Nephron (organoid): ENCODE results near the gene GSG1L.

ENCODE experiments used
- H3K27ac Mint-ChIP-seq, 3 experiments: 2 replicates each; pipeline ENCODE4 v1.8.0; 2020; ENCODE audit warnings: mixed read lengths in 3 of 3, mild to moderate bottlenecking in 2 of 3, moderate library complexity in 1 of 3
- H3K27me3 Mint-ChIP-seq: 2 replicates; pipeline ENCODE4 v1.8.0; 2021; ENCODE audit warnings: low read depth, mild to moderate bottlenecking, moderate library complexity, mixed read lengths
- H3K36me3 Mint-ChIP-seq: 2 replicates; pipeline ENCODE4 v1.8.0; 2020; ENCODE audit warnings: low read depth, mixed read lengths
- H3K4me1 Mint-ChIP-seq: 2 replicates; pipeline ENCODE4 v1.8.0; 2020; ENCODE audit warnings: mixed read lengths
- H3K4me3 Mint-ChIP-seq, 3 experiments: 2 replicates each; pipeline ENCODE4 v1.8.0; 2020; ENCODE audit warnings: mild to moderate bottlenecking in 3 of 3, mixed read lengths in 3 of 3, moderate library complexity in 2 of 3
- H3K9me3 Mint-ChIP-seq: 2 replicates; pipeline ENCODE4 v1.8.0; 2020; ENCODE audit warnings: mixed read lengths
- CTCF ChIP-seq, 3 experiments: fragments of 200-600 bp; sonication (generic); IDR thresholded peaks; one replicate each; pipeline ENCODE4 v1.5.0; 2021; ENCODE audit warnings: antibody characterized with exemption in 3 of 3; ENCODE audit not compliant: unreplicated experiment in 3 of 3

The GSG1L gene

GRCh38 chr16:28009586-28010373 lies 53.7 kb downstream of the GSG1L start:
- Mint-ChIP-seq H3K4me3 (no peak overlapping the region), H3K4me1 (peaks cover 33% of the 10 kb centered on the region), H3K9me3 (no peaks in the 10 kb centered on the region), H3K27ac (peak overlapping the region; percentile 14 to 92 (median 27)), H3K27me3 (peaks cover 8% of the 10 kb centered on the region), H3K36me3 (no peaks in the 10 kb centered on the region)
- no peak for TF ChIP-seq CTCF (IDR thresholded peaks at IDR 0.05; ENCODE audit: unreplicated experiment in 3 of 3)

- Mint-ChIP-seq H3K4me3 (no peak overlapping the region), H3K36me3 (no peaks in the 10 kb centered on the region), H3K27me3 (no peaks in the 10 kb centered on the region), H3K9me3 (no peaks in the 10 kb centered on the region), H3K27ac (peak overlapping the region in 1 of 3 experiments; percentile 45), H3K4me1 (peaks cover 21% of the 10 kb centered on the region)
- TF ChIP-seq CTCF (IDR thresholded peaks at IDR 0.05; ENCODE audit: unreplicated experiment in 3 of 3) = no peak
Observed at GRCh38 chr16:28003923-28004322, 59.6 kb downstream of the GSG1L start.

- Mint-ChIP-seq H3K36me3 (no peaks in the 10 kb centered on the region), H3K4me1 (peaks cover 21% of the 10 kb centered on the region), H3K9me3 (no peaks in the 10 kb centered on the region), H3K27me3 (no peaks in the 10 kb centered on the region), H3K27ac (no peak overlapping the region), H3K4me3 (no peak overlapping the region)
- no peak for TF ChIP-seq CTCF (IDR thresholded peaks at IDR 0.05; ENCODE audit: unreplicated experiment in 3 of 3)
Observed at GRCh38 chr16:28003021-28003865, 60.3 kb downstream of the GSG1L start.

GRCh38 chr16:28001642-28002041 lies 61.9 kb downstream of the GSG1L start:
- peaks cover 21% of the 10 kb centered on the region for H3K4me1 Mint-ChIP-seq
- H3K4me3 Mint-ChIP-seq = no peak overlapping the region
- TF ChIP-seq CTCF (IDR thresholded peaks at IDR 0.05; ENCODE audit: unreplicated experiment in 3 of 3) = no peak
- H3K27ac Mint-ChIP-seq = peak overlapping the region in 2 of 3 experiments; percentile 2 to 79
- H3K27me3 Mint-ChIP-seq = no peaks in the 10 kb centered on the region
- no peaks in the 10 kb centered on the region for H3K36me3 Mint-ChIP-seq
- H3K9me3 Mint-ChIP-seq = no peaks in the 10 kb centered on the region

GRCh38 chr16:28001184-28001583 lies 62.3 kb downstream of the GSG1L start:
- Mint-ChIP-seq H3K9me3 (no peaks in the 10 kb centered on the region), H3K27me3 (no peaks in the 10 kb centered on the region), H3K4me3 (no peak overlapping the region), H3K4me1 (peaks cover 21% of the 10 kb centered on the region), H3K36me3 (no peaks in the 10 kb centered on the region), H3K27ac (peak overlapping the region in 2 of 3 experiments; percentile 76 to 79)
- no peak for TF ChIP-seq CTCF (IDR thresholded peaks at IDR 0.05; ENCODE audit: unreplicated experiment in 3 of 3)
